Fibroblast of lung (primary cell): ENCODE measurements around the gene RIN3.

Experiments
- EZH2 ChIP-seq: IDR thresholded peaks from 2 replicates; pipeline ENCODE4 v1.5.1; 2012; ENCODE audit warnings: low read length, control low read depth, mild to moderate bottlenecking; ENCODE audit errors: missing control alignments
- TF ChIP-seq, protein P1 (sequence below), 2 donors: IDR thresholded peaks in 1 of 2; conservative IDR thresholded peaks in 1 of 2; 1 replicate in 1 of 2; 2 replicates in 1 of 2; pipeline ENCODE4 v1.5.1; 2011 to 2012; ENCODE audit warnings: low read length in 2 of 2, control low read depth in 1 of 2, inconsistent platforms in 1 of 2, low read depth in 1 of 2, mild to moderate bottlenecking in 1 of 2

DNA sequence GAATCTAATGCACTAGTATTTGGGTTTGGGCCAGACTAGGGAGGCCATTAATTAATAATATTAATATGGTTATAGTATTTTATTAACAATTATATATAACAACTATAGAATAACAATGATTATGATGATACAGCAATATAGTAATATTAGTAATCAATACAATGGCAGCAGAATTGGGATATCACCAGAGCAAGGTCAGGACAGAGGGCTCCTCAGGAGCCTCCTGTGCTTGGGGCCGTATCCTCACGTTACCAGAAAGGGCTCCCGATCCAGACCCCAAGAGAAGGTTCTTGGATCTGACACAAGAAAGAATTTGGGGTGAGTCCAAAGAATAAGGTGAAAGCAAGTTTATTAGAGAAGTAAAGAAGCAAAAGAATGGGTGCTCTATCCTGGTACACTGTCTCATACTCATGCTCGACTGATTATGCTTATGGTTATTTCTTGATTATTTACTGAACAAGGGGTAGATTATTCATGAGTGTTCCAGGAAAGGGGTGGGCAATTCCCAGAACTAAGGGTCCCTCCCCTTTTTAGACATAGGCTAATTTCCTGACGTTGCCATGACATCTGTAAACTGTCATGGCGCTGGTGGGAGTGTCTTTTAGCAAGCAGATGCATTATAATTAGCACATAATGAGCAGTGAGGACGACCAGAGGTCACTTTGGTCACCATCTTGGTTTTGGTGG, 61.6 kb downstream of the RIN3 start:
- TF ChIP-seq, protein P1, sequence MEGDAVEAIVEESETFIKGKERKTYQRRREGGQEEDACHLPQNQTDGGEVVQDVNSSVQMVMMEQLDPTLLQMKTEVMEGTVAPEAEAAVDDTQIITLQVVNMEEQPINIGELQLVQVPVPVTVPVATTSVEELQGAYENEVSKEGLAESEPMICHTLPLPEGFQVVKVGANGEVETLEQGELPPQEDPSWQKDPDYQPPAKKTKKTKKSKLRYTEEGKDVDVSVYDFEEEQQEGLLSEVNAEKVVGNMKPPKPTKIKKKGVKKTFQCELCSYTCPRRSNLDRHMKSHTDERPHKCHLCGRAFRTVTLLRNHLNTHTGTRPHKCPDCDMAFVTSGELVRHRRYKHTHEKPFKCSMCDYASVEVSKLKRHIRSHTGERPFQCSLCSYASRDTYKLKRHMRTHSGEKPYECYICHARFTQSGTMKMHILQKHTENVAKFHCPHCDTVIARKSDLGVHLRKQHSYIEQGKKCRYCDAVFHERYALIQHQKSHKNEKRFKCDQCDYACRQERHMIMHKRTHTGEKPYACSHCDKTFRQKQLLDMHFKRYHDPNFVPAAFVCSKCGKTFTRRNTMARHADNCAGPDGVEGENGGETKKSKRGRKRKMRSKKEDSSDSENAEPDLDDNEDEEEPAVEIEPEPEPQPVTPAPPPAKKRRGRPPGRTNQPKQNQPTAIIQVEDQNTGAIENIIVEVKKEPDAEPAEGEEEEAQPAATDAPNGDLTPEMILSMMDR (conservative IDR thresholded peaks at IDR 0.05 in 1 of 2, IDR thresholded peaks at IDR 0.05 in 1 of 2; ENCODE audit: low read depth in 1 of 2, low read length in 2 of 2), result no peak
- TF ChIP-seq EZH2, result no peak
